ENCODE measurements around the gene DNAJC1. TPM values are rescaled to one million over a fixed set of nuclear protein-coding genes. Genes with fewer than 3 reads are reported as not detected.

DNAJC1 gene
- total and polyA plus RNA-seq, 2 donors (not counting 3 experiments of a cell fraction or from before 2014, with no cell fraction given): 11.2 to 19.7 TPM

- intact Hi-C loops (cut with micrococcal nuclease) (no loop called here), dilution Hi-C loops (cut with MboI; ENCODE audit: extremely low pct_ligation_motif_present, low sequenced_read_pairs) (no loop called here)
- POLR2A ChIA-PET: no interaction called here
- no peaks in the 10 kb centered on the region for H3K4me1 ChIP-seq (ENCODE audit: control insufficient read depth, extremely low read depth, insufficient read depth, low read length)
- no peaks in the 10 kb centered on the region for H3K9me3 ChIP-seq (replicated peaks; ENCODE audit: control insufficient read depth, insufficient read depth, low read length)
- no peaks in the 10 kb centered on the region for H3K9me1 ChIP-seq (replicated peaks; ENCODE audit: control insufficient read depth, extremely low read depth, insufficient read depth, low read length)
- DNase-seq (ENCODE audit: low read depth, low spot score) (no peak), FAIRE-seq (no peak)
- no peak overlapping the region for H3K4me2 ChIP-seq (ENCODE audit: insufficient read depth, low read length)
- H3K79me2 ChIP-seq (ENCODE audit: control insufficient read depth, insufficient read depth, low read length): no peaks in the 10 kb centered on the region
- H3K36me3 ChIP-seq (ENCODE audit: control insufficient read depth in 2 of 2, extremely low read depth in 1 of 2, insufficient read depth in 2 of 2, low read length in 2 of 2): no peaks in the 10 kb centered on the region
- H2AFZ ChIP-seq (ENCODE audit: low read depth, low read length): no peak overlapping the region
- no peaks in the 10 kb centered on the region for H4K20me1 ChIP-seq (replicated peaks; ENCODE audit: control insufficient read depth, extremely low read depth, insufficient read depth, low read length)
- H3K9ac ChIP-seq (replicated peaks; ENCODE audit: extremely low read depth, insufficient read depth, low read length): no peak overlapping the region
- TF ChIP-seq MAX (IDR thresholded peaks at IDR 0.05; ENCODE audit: insufficient read depth, insufficient read length): no peak
- no peak for TF ChIP-seq CTCF (IDR thresholded peaks at IDR 0.05; ENCODE audit: extremely low read depth in 1 of 2, insufficient read depth in 1 of 2, low read depth in 1 of 2, low read length in 2 of 2)
- TF ChIP-seq FOS (IDR thresholded peaks at IDR 0.05; ENCODE audit: borderline replicate concordance, insufficient read depth, low read length): no peak
- TF ChIP-seq MYC (IDR thresholded peaks at IDR 0.05; ENCODE audit: low read depth, low read length): no peak
- TF ChIP-seq JUN (IDR thresholded peaks at IDR 0.05; ENCODE audit: borderline replicate concordance, insufficient read depth, insufficient read length, low read depth): no peak
- TF ChIP-seq POLR2A (IDR thresholded peaks at IDR 0.05; ENCODE audit: low read depth, low read length): no peak
- no peak for TF ChIP-seq GATA2 (IDR thresholded peaks at IDR 0.05; ENCODE audit: insufficient read depth, insufficient read length, low read depth, low read length)
- no peak for TF ChIP-seq POLR2AphosphoS5 (IDR thresholded peaks at IDR 0.05; ENCODE audit: insufficient read depth, low read depth, low read length)
- no peak for TF ChIP-seq EZH2 (IDR thresholded peaks at IDR 0.05; ENCODE audit: borderline replicate concordance, low read depth, low read length, severe bottlenecking)
- H3K27ac ChIP-seq (ENCODE audit: insufficient read depth, low read depth, low read length): no peak overlapping the region
- BruUV-seq (replicated peaks): no TSS peak
- H3K27me3 ChIP-seq (ENCODE audit: control insufficient read depth in 2 of 2, insufficient read depth in 2 of 2, low read length in 2 of 2): no peaks in the 10 kb centered on the region
- CTCF ChIA-PET: no interaction called here
- no peak overlapping the region for H3K4me3 ChIP-seq (replicated peaks in 1 of 3; ENCODE audit: insufficient read depth in 1 of 3, low read depth in 1 of 3, low read length in 3 of 3)
Measured at GRCh38 chr10:21885940-21886339, 117.6 kb downstream of the DNAJC1 start.

Data from endothelial cell of umbilical vein (primary cell).